HAP-1 (cell line): ENCODE data around the gene TREX2.

Experiments
- DNase-seq, 2 experiments: peaks; one replicate each; pipeline ENCODE4 v3.0.0-alpha.2; 2016 to 2020; ENCODE audit warnings: low spot score in 2 of 2
- H3K27me3 ChIP-seq: fragments of 250-450 bp; sonication (Bioruptor Pico); 2 replicates; pipeline ENCODE4 v1.5.1; 2020; ENCODE audit warnings: low read depth, mild to moderate bottlenecking, moderate library complexity
- H3K36me3 ChIP-seq: fragments of 250-450 bp; sonication (Bioruptor Pico); replicated peaks from 2 replicates; pipeline ENCODE4 v1.5.1; 2020; ENCODE audit warnings: mild to moderate bottlenecking
- H3K4me1 ChIP-seq: fragments of 250-450 bp; sonication (Bioruptor Pico); 2 replicates; pipeline ENCODE4 v1.5.1; 2020; ENCODE audit warnings: mild to moderate bottlenecking
- H3K4me3 ChIP-seq: fragments of 250-450 bp; sonication (Bioruptor Pico); 2 replicates; pipeline ENCODE4 v1.5.1; 2020; ENCODE audit warnings: mild to moderate bottlenecking, moderate library complexity
- H3K9me3 ChIP-seq: fragments of 250-450 bp; sonication (Bioruptor Pico); 2 replicates; pipeline ENCODE4 v1.5.1; 2020; ENCODE audit warnings: mild to moderate bottlenecking, moderate library complexity
- in situ Hi-C: fragments of 300-500 bp; cut with MboI; formaldehyde crosslinking; loops from 3 replicates; pipeline ENCODE4 v1.14.3; 2020; ENCODE audit warnings: low sequenced_read_pairs, inconsistent platforms, mixed read lengths

Gene TREX2

GRCh38 chrX:153485396-153486080, 39.7 kb upstream of the TREX2 start:
- no peak for DNase-seq
- Histone ChIP-seq H3K9me3 (no peaks in the 10 kb centered on the region), H3K4me3 (no peak overlapping the region), H3K4me1 (no peaks in the 10 kb centered on the region), H3K36me3 (no peaks in the 10 kb centered on the region), H3K27me3 (no peaks in the 10 kb centered on the region)
- in situ Hi-C loops = no loop called here

DNA sequence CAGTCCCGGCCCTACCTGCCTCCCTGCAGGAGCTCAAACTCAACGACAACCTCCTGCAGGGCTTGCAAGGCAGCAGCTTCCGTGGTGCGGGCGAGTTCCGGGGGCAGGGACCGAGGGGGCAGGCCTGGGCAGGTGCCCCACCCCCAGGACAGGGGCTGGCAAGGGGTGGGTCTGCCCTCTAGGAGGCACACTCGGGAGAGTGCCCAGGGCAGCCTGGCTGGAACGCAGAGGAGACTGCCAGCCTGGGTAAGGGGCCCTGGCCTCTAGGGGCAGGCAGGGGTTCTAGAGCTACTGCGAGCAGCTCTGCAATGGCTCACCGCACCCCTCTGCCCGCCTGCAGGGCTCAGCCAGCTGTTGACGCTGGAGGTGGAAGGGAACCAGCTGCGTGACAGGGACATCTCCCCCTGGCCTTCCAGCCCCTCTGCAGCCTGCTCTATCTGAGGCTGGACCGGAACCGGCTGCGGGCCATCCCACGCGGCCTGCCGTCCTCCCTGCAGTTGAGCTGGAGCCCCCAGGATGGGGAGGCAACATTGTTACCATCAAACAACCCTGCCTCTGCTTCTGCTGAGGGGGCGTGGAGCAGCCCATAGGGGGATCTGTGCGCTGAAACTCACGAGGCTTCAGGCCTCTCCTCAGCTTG, 36.6 kb upstream of the TREX2 start:
- Histone ChIP-seq H3K9me3 (no peaks in the 10 kb centered on the region), H3K4me3 (no peak overlapping the region), H3K36me3 (no peaks in the 10 kb centered on the region), H3K27me3 (no peaks in the 10 kb centered on the region), H3K4me1 (no peaks in the 10 kb centered on the region)
- in situ Hi-C loops = no loop called here
- DNase-seq = no peak

DNA sequence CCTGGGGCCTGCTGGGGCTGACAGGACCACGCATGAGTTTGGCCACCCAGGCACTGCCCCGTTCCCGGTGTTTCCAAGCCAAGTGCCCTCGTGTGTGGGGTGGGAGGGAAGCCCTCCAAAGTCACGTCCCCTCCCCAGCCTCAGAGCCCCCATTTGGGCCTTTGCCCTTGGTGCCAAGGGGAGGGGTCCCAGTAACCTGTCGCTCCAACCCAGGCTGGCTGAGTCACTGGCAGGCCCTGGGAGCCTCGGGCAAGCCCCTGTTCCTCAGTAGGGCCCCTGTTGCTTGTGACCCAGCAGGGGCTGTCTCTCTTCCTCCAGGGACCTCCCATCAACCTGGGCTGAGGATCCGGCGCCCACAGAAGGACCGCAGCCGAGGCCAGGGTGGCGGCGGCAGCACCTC, 35.2 kb upstream of the TREX2 start:
- Histone ChIP-seq H3K27me3 (no peaks in the 10 kb centered on the region), H3K36me3 (no peaks in the 10 kb centered on the region), H3K4me3 (no peak overlapping the region), H3K4me1 (no peaks in the 10 kb centered on the region), H3K9me3 (no peaks in the 10 kb centered on the region)
- DNase-seq = no peak
- in situ Hi-C loops = no loop called here

DNA sequence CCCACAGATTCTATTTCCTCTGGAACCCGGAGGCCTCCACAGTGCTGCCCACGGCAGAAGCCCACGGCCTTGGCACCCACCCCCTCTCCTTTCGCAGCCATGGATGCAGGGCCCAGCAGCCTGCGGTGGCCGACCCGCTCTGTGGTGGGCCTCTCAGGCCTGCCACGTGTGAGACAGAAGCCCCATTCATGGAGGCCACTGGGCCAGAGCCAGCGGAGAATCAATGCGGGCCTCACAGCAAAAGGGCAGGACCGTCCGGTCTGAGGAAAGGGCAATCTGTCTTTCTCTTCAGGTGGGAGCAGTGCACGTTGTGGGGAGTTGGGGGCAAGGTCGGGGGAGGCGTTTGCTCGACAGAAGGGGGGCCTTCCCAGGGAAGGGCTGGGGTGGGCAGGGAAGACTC, 32.9 kb upstream of the TREX2 start:
- H3K4me1 ChIP-seq = no peaks in the 10 kb centered on the region
- DNase-seq = no peak
- in situ Hi-C loops = no loop called here
- H3K4me3 ChIP-seq = no peak overlapping the region
- no peaks in the 10 kb centered on the region for H3K36me3 ChIP-seq
- no peaks in the 10 kb centered on the region for H3K9me3 ChIP-seq
- H3K27me3 ChIP-seq = no peaks in the 10 kb centered on the region

- no peaks in the 10 kb centered on the region for H3K36me3 ChIP-seq
- H3K4me1 ChIP-seq = no peaks in the 10 kb centered on the region
- no peak overlapping the region for H3K4me3 ChIP-seq
- no peaks in the 10 kb centered on the region for H3K9me3 ChIP-seq
- H3K27me3 ChIP-seq = no peaks in the 10 kb centered on the region
- in situ Hi-C loops = no loop called here
- no peak for DNase-seq
Measured at GRCh38 chrX:153477901-153478300, 32.0 kb upstream of the TREX2 start.

DNA sequence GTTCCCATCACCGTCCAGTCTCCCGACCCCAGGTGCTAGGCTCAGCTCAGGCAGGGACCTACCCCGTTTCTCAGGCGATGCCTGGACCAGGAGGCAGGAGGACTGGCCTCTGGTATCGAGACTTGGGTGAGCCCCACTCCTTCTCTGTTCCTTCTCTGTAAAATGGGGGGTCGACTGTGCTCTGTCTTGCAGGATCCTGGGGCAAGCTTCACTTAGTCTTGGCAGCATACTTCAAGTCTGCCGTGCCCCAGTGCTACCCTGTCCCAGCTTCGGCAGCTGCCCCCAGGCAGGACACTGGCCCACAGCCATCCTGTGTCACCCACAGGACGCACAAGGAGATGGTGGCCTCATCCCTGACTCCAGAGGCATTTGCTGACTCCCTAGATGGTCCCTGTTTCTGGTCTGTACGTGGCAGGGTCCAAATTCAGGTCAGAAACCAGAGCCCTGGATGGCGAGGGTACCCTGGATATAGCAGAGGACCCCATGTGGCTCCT, 31.6 kb upstream of the TREX2 start:
- no peak overlapping the region for H3K4me3 ChIP-seq
- no peaks in the 10 kb centered on the region for H3K4me1 ChIP-seq
- H3K36me3 ChIP-seq = no peaks in the 10 kb centered on the region
- no peaks in the 10 kb centered on the region for H3K9me3 ChIP-seq
- in situ Hi-C loops = no loop called here
- H3K27me3 ChIP-seq = no peaks in the 10 kb centered on the region
- no peak for DNase-seq

DNA sequence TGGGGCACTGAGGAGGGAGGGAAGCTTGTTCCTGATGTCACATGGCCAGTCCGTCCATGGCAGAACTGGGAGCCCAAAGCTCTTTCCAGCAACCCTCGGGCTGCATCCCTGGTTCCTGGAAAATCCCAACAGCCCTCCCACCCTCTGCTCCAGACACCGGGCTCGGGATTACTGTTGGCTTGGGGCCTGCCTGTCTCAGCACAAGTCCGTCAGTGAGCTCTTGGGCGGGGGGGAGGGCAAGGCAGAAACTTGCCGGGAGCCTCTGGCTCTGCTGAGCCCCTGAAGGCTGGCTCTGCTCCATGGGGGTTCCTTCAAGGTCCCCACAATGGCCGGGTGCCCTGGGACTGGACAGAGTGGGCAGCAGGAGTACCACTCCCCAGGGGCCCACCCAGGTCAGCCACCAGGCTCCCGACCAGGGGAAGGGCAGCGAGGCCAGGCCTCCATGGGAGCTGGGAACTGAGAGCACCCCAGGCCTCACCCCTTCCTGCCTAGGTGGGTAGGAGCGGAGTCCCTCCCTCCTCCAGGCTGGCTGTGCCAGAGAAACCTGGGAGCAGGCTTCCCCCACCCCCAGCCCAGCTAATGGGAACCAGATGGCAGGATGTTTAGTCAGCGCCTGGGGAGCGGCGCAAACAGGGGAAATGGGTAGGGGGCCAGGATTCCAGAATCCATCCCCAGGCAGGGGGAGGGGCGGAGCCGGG, 31.0 kb upstream of the TREX2 start:
- H3K9me3 ChIP-seq = no peaks in the 10 kb centered on the region
- in situ Hi-C loops = no loop called here
- H3K4me1 ChIP-seq = no peaks in the 10 kb centered on the region
- no peaks in the 10 kb centered on the region for H3K36me3 ChIP-seq
- no peaks in the 10 kb centered on the region for H3K27me3 ChIP-seq
- no peak for DNase-seq
- H3K4me3 ChIP-seq = no peak overlapping the region

- H3K9me3 ChIP-seq = no peaks in the 10 kb centered on the region
- no peaks in the 10 kb centered on the region for H3K36me3 ChIP-seq
- no peaks in the 10 kb centered on the region for H3K4me1 ChIP-seq
- H3K4me3 ChIP-seq = no peak overlapping the region
- H3K27me3 ChIP-seq = no peaks in the 10 kb centered on the region
- DNase-seq = no peak
- in situ Hi-C loops = no loop called here
Measured at GRCh38 chrX:153475751-153476281, 30.0 kb upstream of the TREX2 start.

DNA sequence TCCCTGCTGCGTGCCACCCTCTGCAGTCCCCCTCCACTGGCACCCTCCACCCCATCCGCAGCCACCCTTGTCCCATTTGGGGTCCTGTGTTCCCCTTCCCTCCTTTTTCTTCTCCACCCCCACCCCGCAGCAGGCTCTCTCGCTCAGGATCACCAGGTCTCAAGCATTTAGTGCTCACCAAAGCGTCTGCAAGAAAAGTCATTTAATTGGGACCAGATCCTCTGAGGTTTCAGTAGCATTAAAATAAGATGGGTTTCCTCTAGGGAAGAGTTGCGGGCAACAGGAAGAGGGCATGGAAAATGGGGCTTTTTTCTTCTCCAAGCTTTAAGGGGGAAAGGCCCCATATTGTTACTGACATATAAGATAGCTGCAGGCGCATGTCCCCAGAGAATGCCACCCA, 29.4 kb upstream of the TREX2 start:
- in situ Hi-C loops = no loop called here
- no peaks in the 10 kb centered on the region for H3K9me3 ChIP-seq
- no peak for DNase-seq
- no peak overlapping the region for H3K4me3 ChIP-seq
- H3K27me3 ChIP-seq = no peaks in the 10 kb centered on the region
- no peaks in the 10 kb centered on the region for H3K4me1 ChIP-seq
- no peaks in the 10 kb centered on the region for H3K36me3 ChIP-seq

DNA sequence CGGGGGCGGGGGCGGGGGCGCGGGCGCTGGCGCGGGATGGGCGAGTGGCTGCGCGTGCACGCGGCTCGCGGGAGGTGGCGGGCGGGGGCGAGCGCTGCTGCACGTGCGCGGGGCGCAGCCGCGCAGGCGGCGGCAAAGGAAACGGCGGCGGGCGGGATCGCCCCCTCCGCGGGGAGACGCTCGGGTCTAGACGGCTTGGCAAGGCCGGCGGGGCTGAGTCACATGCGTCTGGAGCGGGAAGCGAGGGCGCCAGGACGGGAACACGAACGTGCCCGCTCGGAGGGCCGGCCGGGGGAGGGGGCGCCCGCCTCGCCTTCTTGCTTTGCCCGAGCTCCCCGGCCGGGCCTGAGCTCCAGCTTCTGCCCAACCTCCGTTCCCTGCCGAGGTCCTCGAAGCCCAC, 28.9 kb upstream of the TREX2 start:
- Histone ChIP-seq H3K36me3 (0 out of 2 replicates have a peak, but pooled peaks cover 4% of the 10 kb centered on the region), H3K4me1 (no peaks in the 10 kb centered on the region), H3K27me3 (no peaks in the 10 kb centered on the region), H3K4me3 (no peak overlapping the region), H3K9me3 (no peaks in the 10 kb centered on the region)
- DNase-seq = no peak
- in situ Hi-C loops = no loop called here

- in situ Hi-C loops = no loop called here
- Histone ChIP-seq H3K9me3 (no peaks in the 10 kb centered on the region), H3K36me3 (0 out of 2 replicates have a peak, but pooled peaks cover 4% of the 10 kb centered on the region), H3K4me1 (no peaks in the 10 kb centered on the region), H3K27me3 (no peaks in the 10 kb centered on the region), H3K4me3 (no peak overlapping the region)
- no peak for DNase-seq
Measured at GRCh38 chrX:153474266-153474665, 28.4 kb upstream of the TREX2 start.

- Histone ChIP-seq H3K36me3 (peaks cover 11% of the 10 kb centered on the region), H3K4me1 (no peaks in the 10 kb centered on the region), H3K27me3 (no peaks in the 10 kb centered on the region), H3K4me3 (no peak overlapping the region), H3K9me3 (no peaks in the 10 kb centered on the region)
- in situ Hi-C loops = no loop called here
- no peak for DNase-seq
Measured at GRCh38 chrX:153473126-153473525, 27.3 kb upstream of the TREX2 start.

- in situ Hi-C loops = no loop called here
- no peak overlapping the region for H3K4me3 ChIP-seq
- no peaks in the 10 kb centered on the region for H3K9me3 ChIP-seq
- peaks cover 11% of the 10 kb centered on the region for H3K36me3 ChIP-seq
- no peaks in the 10 kb centered on the region for H3K4me1 ChIP-seq
- DNase-seq = no peak
- H3K27me3 ChIP-seq = no peaks in the 10 kb centered on the region
Measured at GRCh38 chrX:153471663-153472280, 25.9 kb upstream of the TREX2 start.
